PC-3 (cell line): ENCODE measurements around the gene TENM4. TPM values are rescaled to one million over a fixed set of nuclear protein-coding genes. Genes with fewer than 3 reads are reported as not detected.

Experiments used
- ATAC-seq: fragments of 200-7000 bp; cut with Tn5 transposase; 2 replicates; pipeline ENCODE4 v1.9.1; 2020; ENCODE audit warnings: mild to moderate bottlenecking, moderate library complexity
- BruUV-seq: library from RNA; stranded (reverse); fragments of 400-500 nt; replicated peaks from 2 replicates; lab custom pipeline; 2021; lab: Mats Ljungman, UMichigan
- CTCF ChIA-PET: fragments of 300-600 bp; sonication (Branson Sonifier 250); formaldehyde crosslinking; loops from one replicate; lab custom pipeline; 2022; ENCODE audit warnings: antibody characterized with exemption; lab: Charles Lee
- POLR2A ChIA-PET: fragments of 300-600 bp; sonication (Branson Sonifier 250); formaldehyde crosslinking; loops from one replicate; lab custom pipeline; 2022; ENCODE audit warnings: antibody characterized with exemption; ENCODE audit not compliant: unreplicated experiment; lab: Charles Lee
- DNase-seq: peaks from one replicate; pipeline ENCODE4 v3.0.0-alpha.2; 2015
- H2AFZ ChIP-seq: fragments of 300-600 bp; sonication (generic); 2 replicates; pipeline ENCODE4 v1.6.0; 2016; ENCODE audit warnings: antibody characterized with exemption, low read length
- H3F3A ChIP-seq: fragments of 300-600 bp; sonication (generic); one replicate; pipeline ENCODE4 v1.6.0; 2017; ENCODE audit warnings: antibody characterized with exemption, low read length, control low read depth, mild to moderate bottlenecking; ENCODE audit not compliant: unreplicated experiment
- H3K27ac ChIP-seq: fragments of 300-600 bp; sonication (generic); 2 replicates; pipeline ENCODE4 v1.5.1; 2016; ENCODE audit warnings: mild to moderate bottlenecking, low read length
- H3K27me3 ChIP-seq: fragments of 300-600 bp; sonication (generic); 2 replicates; pipeline ENCODE4 v1.6.1; 2016; ENCODE audit warnings: low read length, mixed read lengths
- H3K36me3 ChIP-seq: fragments of 300-600 bp; sonication (generic); 2 replicates; pipeline ENCODE4 v1.6.1; 2016; ENCODE audit warnings: low read depth, mixed run types, low read length, mixed read lengths
- H3K4me1 ChIP-seq: fragments of 300-600 bp; sonication (generic); 2 replicates; pipeline ENCODE4 v1.5.1; 2016; ENCODE audit warnings: low read length; ENCODE audit not compliant: insufficient read depth
- H3K4me2 ChIP-seq: fragments of 300-600 bp; sonication (generic); 2 replicates; pipeline ENCODE4 v1.6.0; 2016; ENCODE audit warnings: low read length
- H3K4me3 ChIP-seq: fragments of 300-600 bp; sonication (generic); 2 replicates; pipeline ENCODE4 v1.5.1; 2016; ENCODE audit warnings: mild to moderate bottlenecking, low read length, mixed read lengths
- H3K79me2 ChIP-seq: fragments of 300-600 bp; sonication (generic); 2 replicates; pipeline ENCODE4 v1.6.1; 2017; ENCODE audit warnings: low read length, mixed read lengths
- H3K9ac ChIP-seq: fragments of 300-600 bp; sonication (generic); 2 replicates; pipeline ENCODE4 v1.6.0; 2016; ENCODE audit warnings: mild to moderate bottlenecking, low read length
- H3K9me2 ChIP-seq: fragments of 300-600 bp; sonication (generic); replicated peaks from 2 replicates; pipeline ENCODE4 v1.6.1; 2016; ENCODE audit warnings: mixed run types, low read length, mixed read lengths
- H3K9me3 ChIP-seq: fragments of 300-600 bp; sonication (generic); 2 replicates; pipeline ENCODE4 v1.6.1; 2016; ENCODE audit warnings: low read length, mixed read lengths
- H4K20me1 ChIP-seq: fragments of 300-600 bp; sonication (generic); 2 replicates; pipeline ENCODE4 v1.6.1; 2016; ENCODE audit warnings: low read length, mixed read lengths
- EZH2 ChIP-seq: fragments of 300-600 bp; sonication (generic); IDR thresholded peaks from one replicate; pipeline ENCODE4 v1.6.1; 2017; ENCODE audit warnings: antibody characterized with exemption, mild to moderate bottlenecking, low read length; ENCODE audit not compliant: unreplicated experiment
- EZH2phosphoT487 ChIP-seq: fragments of 300-600 bp; sonication (generic); IDR thresholded peaks from 2 replicates; pipeline ENCODE4 v1.6.1; 2018; ENCODE audit warnings: mild to moderate bottlenecking, antibody characterized with exemption, low read length, borderline replicate concordance
- intact Hi-C: fragments of 100-400 bp; cut with micrococcal nuclease; formaldehyde crosslinking; loops from 2 replicates; pipeline ENCODE4 v1.9.0; 2023
- total RNA-seq: library from RNA; depleted of rRNA; stranded (reverse); fragments of >200 nt; gene quantifications from 2 replicates; pipeline ENCODE4 v1.2.3, GENCODE V29; 2014
- TF ChIP-seq, protein P1 (sequence below): fragments of 300-600 bp; sonication (generic); conservative IDR thresholded peaks from 2 replicates; pipeline ENCODE4 v1.5.1; 2017; ENCODE audit warnings: antibody characterized with exemption, low read depth, mild to moderate bottlenecking, low read length

The TENM4 gene
- total RNA-seq, 1 experiment from 2014 or later = 19.7 TPM

DNA sequence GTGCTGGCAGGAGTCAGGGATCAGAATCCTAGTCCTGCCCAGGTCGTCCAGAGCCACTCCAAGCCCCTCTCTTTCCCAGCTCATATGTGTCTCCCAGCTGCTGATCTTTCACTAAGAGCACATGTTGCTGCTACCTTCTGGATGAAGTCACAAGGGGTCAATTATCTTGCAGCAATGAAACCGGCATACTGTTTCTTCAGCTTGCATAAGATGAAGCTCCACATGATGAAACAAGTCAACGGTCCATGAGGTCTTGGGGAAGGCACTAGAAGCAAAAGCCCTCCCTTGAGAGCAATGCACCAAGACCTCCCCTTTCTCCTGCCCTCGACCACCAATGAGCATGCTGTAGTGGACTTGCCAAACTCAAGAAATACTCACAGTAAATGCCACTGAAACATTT is 148.9 kb downstream of the TENM4 start:
- Histone ChIP-seq H3K79me2 (no peaks in the 10 kb centered on the region), H2AFZ (no peak overlapping the region), H3K9me3 (no peaks in the 10 kb centered on the region), H3K9ac (no peak overlapping the region), H3K4me3 (no peak overlapping the region), H3F3A (no peaks in the 10 kb centered on the region), H3K4me1 (no peaks in the 10 kb centered on the region), H4K20me1 (no peaks in the 10 kb centered on the region), H3K27ac (no peak overlapping the region), H3K4me2 (no peak overlapping the region), H3K27me3 (peaks cover 24% of the 10 kb centered on the region; the same call in 1 of the 2 replicates), H3K36me3 (no peaks in the 10 kb centered on the region), H3K9me2 (no peaks in the 10 kb centered on the region)
- ATAC-seq (no peak), DNase-seq (no peak)
- ChIA-PET POLR2A (no interaction called here), CTCF (no interaction called here)
- TF ChIP-seq EZH2phosphoT487 = no peak
- no peak for TF ChIP-seq EZH2
- TF ChIP-seq, protein P1, sequence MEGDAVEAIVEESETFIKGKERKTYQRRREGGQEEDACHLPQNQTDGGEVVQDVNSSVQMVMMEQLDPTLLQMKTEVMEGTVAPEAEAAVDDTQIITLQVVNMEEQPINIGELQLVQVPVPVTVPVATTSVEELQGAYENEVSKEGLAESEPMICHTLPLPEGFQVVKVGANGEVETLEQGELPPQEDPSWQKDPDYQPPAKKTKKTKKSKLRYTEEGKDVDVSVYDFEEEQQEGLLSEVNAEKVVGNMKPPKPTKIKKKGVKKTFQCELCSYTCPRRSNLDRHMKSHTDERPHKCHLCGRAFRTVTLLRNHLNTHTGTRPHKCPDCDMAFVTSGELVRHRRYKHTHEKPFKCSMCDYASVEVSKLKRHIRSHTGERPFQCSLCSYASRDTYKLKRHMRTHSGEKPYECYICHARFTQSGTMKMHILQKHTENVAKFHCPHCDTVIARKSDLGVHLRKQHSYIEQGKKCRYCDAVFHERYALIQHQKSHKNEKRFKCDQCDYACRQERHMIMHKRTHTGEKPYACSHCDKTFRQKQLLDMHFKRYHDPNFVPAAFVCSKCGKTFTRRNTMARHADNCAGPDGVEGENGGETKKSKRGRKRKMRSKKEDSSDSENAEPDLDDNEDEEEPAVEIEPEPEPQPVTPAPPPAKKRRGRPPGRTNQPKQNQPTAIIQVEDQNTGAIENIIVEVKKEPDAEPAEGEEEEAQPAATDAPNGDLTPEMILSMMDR = no peak
- intact Hi-C loops = no loop called here
- no TSS peak for BruUV-seq

DNA sequence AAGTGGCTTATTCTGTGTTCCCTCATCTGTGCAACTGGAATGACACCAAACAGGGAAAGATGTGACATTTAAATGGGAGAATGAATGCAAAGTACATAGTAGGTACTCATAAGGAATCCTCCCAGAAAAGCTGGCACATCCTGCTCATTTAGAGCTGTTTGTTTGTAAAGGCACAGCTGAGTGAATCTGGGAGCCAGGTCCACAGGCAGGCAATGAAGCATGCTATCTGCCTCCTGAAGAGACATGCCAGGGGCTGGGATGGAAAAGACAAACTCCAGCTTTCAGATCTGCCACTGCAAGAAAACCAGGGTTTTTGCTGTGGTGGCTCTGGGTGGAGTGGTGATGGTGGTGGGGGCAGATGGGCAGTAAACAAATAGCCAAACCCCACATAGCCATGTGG is 150.1 kb downstream of the TENM4 start:
- intact Hi-C loops = no loop called here
- ChIA-PET CTCF (no interaction called here), POLR2A (no interaction called here)
- ATAC-seq (no peak), DNase-seq (no peak)
- TF ChIP-seq, protein P1 = no peak
- no peak for TF ChIP-seq EZH2
- TF ChIP-seq EZH2phosphoT487 = no peak
- Histone ChIP-seq H3K27ac (no peak overlapping the region), H3K4me2 (no peak overlapping the region), H2AFZ (no peak overlapping the region), H3K9me2 (no peaks in the 10 kb centered on the region), H3K4me3 (no peak overlapping the region), H3K9ac (no peak overlapping the region), H4K20me1 (no peaks in the 10 kb centered on the region), H3K9me3 (no peaks in the 10 kb centered on the region), H3K27me3 (peaks cover 15% of the 10 kb centered on the region; the same call in 1 of the 2 replicates), H3F3A (no peaks in the 10 kb centered on the region), H3K4me1 (no peaks in the 10 kb centered on the region), H3K36me3 (no peaks in the 10 kb centered on the region), H3K79me2 (no peaks in the 10 kb centered on the region)
- no TSS peak for BruUV-seq

DNA sequence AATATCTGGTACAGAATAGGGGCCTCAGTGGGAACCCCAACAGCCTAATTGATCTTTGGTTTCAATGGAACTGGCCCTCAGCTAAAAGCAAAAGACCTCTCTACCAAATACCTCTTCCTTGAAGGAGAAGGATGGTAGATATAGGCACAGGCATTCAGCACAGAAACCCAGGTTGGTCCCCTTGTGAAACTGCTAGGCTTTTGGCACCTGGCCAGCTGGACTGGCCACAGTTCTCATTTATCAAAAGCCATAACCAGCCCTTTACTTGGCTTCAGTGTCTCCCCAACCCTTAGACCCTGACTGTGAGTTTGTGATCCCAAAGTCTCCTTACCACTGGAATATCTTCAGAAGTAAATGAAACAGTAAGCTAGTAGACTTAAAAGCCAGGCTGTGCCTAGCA is 152.9 kb downstream of the TENM4 start:
- CTCF ChIA-PET = no interaction called here
- BruUV-seq = no TSS peak
- POLR2A ChIA-PET = no interaction called here
- no peak overlapping the region for H3K9ac ChIP-seq
- H3K27me3 ChIP-seq = peaks cover 11% of the 10 kb centered on the region; the same call in 1 of the 2 replicates
- no peak overlapping the region for H3K4me2 ChIP-seq
- H2AFZ ChIP-seq = no peak overlapping the region
- no peaks in the 10 kb centered on the region for H3K36me3 ChIP-seq
- DNase-seq (no peak), ATAC-seq (no peak)
- H3K9me3 ChIP-seq = no peaks in the 10 kb centered on the region
- TF ChIP-seq EZH2 (no peak), EZH2phosphoT487 (no peak)
- TF ChIP-seq, protein P1 = no peak
- H3K4me3 ChIP-seq = no peak overlapping the region
- no peaks in the 10 kb centered on the region for H3K79me2 ChIP-seq
- no peak overlapping the region for H3K27ac ChIP-seq
- H4K20me1 ChIP-seq = no peaks in the 10 kb centered on the region
- H3F3A ChIP-seq = no peaks in the 10 kb centered on the region
- no peaks in the 10 kb centered on the region for H3K9me2 ChIP-seq
- intact Hi-C loops = no loop called here
- no peaks in the 10 kb centered on the region for H3K4me1 ChIP-seq
